ENCODE results near the gene SLC1A1. TPM values are rescaled to one million over a fixed set of nuclear protein-coding genes. Genes with fewer than 3 reads are reported as not detected.

Gene SLC1A1
- total and polyA plus RNA-seq, 2 of the 13 experiments (the other 11 are each of a cell fraction or from before 2014, with no cell fraction given), result not detected

DNA sequence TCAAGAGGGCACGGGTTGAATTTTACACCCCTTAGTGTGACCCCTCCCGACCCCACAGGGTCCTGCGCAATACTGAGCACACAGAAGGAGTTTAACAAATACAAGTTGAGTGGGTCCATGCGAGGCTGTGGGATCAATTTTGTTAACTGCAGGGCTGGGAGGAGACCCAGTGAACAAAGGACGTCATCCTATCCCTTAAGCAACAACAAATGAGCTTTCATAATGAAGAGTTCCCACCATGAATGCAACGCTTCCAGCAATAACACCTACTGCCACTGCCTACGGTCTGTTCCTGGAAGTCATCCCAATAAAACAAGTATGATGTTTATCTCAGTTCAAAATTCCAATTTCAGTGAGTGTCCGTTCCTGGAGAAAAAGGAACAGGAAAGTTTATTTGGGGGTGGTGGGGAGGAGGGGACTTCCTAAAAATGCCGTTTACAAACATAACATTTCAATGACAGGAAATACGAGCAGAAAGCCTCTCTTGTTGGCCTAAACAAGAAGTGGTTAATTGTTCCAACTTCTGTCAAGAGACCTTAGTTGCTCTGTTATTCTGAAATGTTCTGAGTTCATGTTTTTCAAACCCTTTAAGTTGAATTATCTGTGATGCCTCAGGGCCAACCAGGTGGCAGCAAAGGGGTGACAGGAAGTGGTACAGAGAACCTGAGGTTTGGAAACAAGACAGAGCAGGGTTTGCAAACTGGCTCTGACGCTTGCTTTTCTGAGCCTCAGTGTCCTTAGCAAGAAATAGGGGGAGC is 106.1 kb downstream of the SLC1A1 start (continued):
- TF ChIP-seq HMGXB4 (CRISPR knock-in tag; IDR thresholded peaks at IDR 0.05; ENCODE audit: borderline replicate concordance in 1 of 2, low read depth in 1 of 2) (no peak), ZNF160 (CRISPR knock-in tag; IDR thresholded peaks at IDR 0.05) (no peak), ZNF766 (CRISPR knock-in tag; IDR thresholded peaks at IDR 0.05; ENCODE audit: borderline replicate concordance) (no peak), ZNF574 (CRISPR knock-in tag; IDR thresholded peaks at IDR 0.05) (no peak)

DNA sequence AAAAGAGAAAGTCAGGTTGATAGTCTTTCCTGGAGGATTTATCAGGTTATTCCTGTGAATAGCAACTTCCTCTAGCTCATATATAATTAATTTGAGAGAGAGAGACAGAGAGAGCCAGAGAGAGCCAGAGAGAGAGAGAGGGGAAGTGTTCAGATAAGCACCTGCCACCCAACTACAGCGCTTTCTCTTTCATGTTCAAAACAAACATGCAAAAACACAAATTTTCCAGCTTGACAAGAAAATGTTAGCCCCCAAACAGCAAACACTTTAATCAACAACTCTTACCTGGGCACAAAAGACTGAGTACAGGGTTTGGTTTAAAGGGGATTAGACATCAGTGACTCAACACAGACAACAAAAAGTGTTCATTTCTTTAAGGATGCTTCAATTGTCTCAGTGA is 110.1 kb downstream of the SLC1A1 start:
- no peak for TF ChIP-seq PCBP2 (optimal IDR thresholded peaks at IDR 0.05; ENCODE audit: low read depth, low read length, poor library complexity, severe bottlenecking)
- TF ChIP-seq RARG (CRISPR knock-in tag; IDR thresholded peaks at IDR 0.05; ENCODE audit: low read depth), result no peak
- no peak for TF ChIP-seq UBTF (CRISPR knock-in tag; IDR thresholded peaks at IDR 0.05)
- TF ChIP-seq ZNF567 (CRISPR knock-in tag; IDR thresholded peaks at IDR 0.05; ENCODE audit: borderline replicate concordance), result no peak
- no peak for TF ChIP-seq RNF2 (conservative IDR thresholded peaks at IDR 0.05; ENCODE audit: low read depth)
- Histone ChIP-seq H3K9me3 (ENCODE audit: low read length) (no peaks in the 10 kb centered on the region), H3K4me1 (ENCODE audit: insufficient read depth, low read length) (no peaks in the 10 kb centered on the region), H4K20me1 (ENCODE audit: insufficient read depth, low read length) (no peaks in the 10 kb centered on the region), H3K9ac (ENCODE audit: insufficient read depth, low read depth, low read length) (no peak overlapping the region), H3K36me3 (replicated peaks in 1 of 2; ENCODE audit: control insufficient read depth in 1 of 2, insufficient read depth in 2 of 2, low read length in 2 of 2) (no peaks in the 10 kb centered on the region), H3K4me2 (ENCODE audit: low read depth, low read length) (no peak overlapping the region), H3K4me3 (replicated peaks in 1 of 3; ENCODE audit: insufficient read depth in 1 of 3, low read depth in 2 of 3, low read length in 3 of 3) (no peak overlapping the region), H2AFZ (ENCODE audit: low read length) (no peak overlapping the region), H3K27ac (ENCODE audit: extremely low read length, insufficient read depth, low read length) (no peak overlapping the region), H3K27me3 (ENCODE audit: control insufficient read depth in 1 of 2, insufficient read depth in 2 of 2, low read length in 2 of 2) (no peaks in the 10 kb centered on the region), H3K79me2 (ENCODE audit: insufficient read depth, low read length) (no peaks in the 10 kb centered on the region)
- FAIRE-seq (no peak), DNase-seq (ENCODE audit: low spot score) (no peak), ATAC-seq (no peak)
- WGBS (ENCODE audit: low lambda C conversion rate), result 91% methylated on average over 1 of the region's 1 CpG
- intact Hi-C loops (cut with micrococcal nuclease; ENCODE audit: unreplicated experiment), result loop anchor here (5.0 kb wide), 2 partner anchors 42 to 162 kb away; no protein-coding TSS in a partner anchor
- CTCF ChIA-PET (ENCODE audit: low intra/inter-chr PET ratio, low total read pairs), result no interaction called here
- in situ Hi-C loops (cut with HindIII; ENCODE audit: extremely low pct_ligation_motif_present, low pct_unique_long_range_greater_than_20kb), result loop anchor here (5.0 kb wide), 1 partner anchor 387 kb away; the partner anchor contains the start of gene JAK2
- BruUV-seq (replicated peaks), result no TSS peak
- POLR2A ChIA-PET, result no interaction called here
